NCI-H2171 (cell line): ENCODE measurements around the gene TTLL9.

Source experiments
- DNase-seq: peaks from one replicate; lab custom pipeline; 2025; lab: John Stamatoyannopoulos, UW

The TTLL9 gene

GRCh38 chr20:31949877-31950646 is 79.6 kb downstream of the TTLL9 start:
- DNase-seq = no peak

- DNase-seq = no peak
Observed at GRCh38 chr20:31951203-31951529, 80.7 kb downstream of the TTLL9 start.

GRCh38 chr20:31951530-31952453 is 81.4 kb downstream of the TTLL9 start, which contains the start of gene PDRG1:
Gene PDRG1, minus strand, starts transcription at chr20:31952046. Its CDS starts 85 bp downstream, at chr20:31951961.
- DNase-seq = peak; percentile 99

GRCh38 chr20:31953556-31954148 is 83.2 kb downstream of the TTLL9 start:
- no peak for DNase-seq

GRCh38 chr20:31954500-31954899 is 84.1 kb downstream of the TTLL9 start:
- no peak for DNase-seq

GRCh38 chr20:31956556-31957526 is 86.4 kb downstream of the TTLL9 start:
- DNase-seq = peak; percentile 82

- peak; percentile 90 for DNase-seq
Observed at GRCh38 chr20:31962761-31963160, 92.3 kb downstream of the TTLL9 start.

- no peak for DNase-seq
Observed at GRCh38 chr20:31963889-31964288, 93.5 kb downstream of the TTLL9 start.

- DNase-seq = no peak
Observed at GRCh38 chr20:31966991-31967655, 96.7 kb downstream of the TTLL9 start.

- DNase-seq = peak; percentile 91
Observed at GRCh38 chr20:31967830-31968249, 97.4 kb downstream of the TTLL9 start, which contains the start of gene XKR7. Gene XKR7, plus strand, starts transcription at chr20:31968151. Its CDS starts 25 bp downstream, at chr20:31968176.

- no peak for DNase-seq
Observed at GRCh38 chr20:31968291-31969126, 98.1 kb downstream of the TTLL9 start.

- DNase-seq = no peak
Observed at GRCh38 chr20:31969991-31970390, 99.6 kb downstream of the TTLL9 start.

GRCh38 chr20:31972471-31973021 is 102.1 kb downstream of the TTLL9 start:
- no peak for DNase-seq

GRCh38 chr20:31974296-31974695 is 103.9 kb downstream of the TTLL9 start:
- no peak for DNase-seq

GRCh38 chr20:31974951-31975487 is 104.6 kb downstream of the TTLL9 start:
- DNase-seq = peak; percentile 61

- no peak for DNase-seq
Observed at GRCh38 chr20:31975874-31976273, 105.4 kb downstream of the TTLL9 start.

GRCh38 chr20:31977080-31977479 is 106.6 kb downstream of the TTLL9 start:
- DNase-seq = no peak

GRCh38 chr20:31979713-31980426 is 109.4 kb downstream of the TTLL9 start:
- DNase-seq = no peak

- no peak for DNase-seq
Observed at GRCh38 chr20:31981784-31982183, 111.3 kb downstream of the TTLL9 start.
